Measurements from ENCODE around the gene ZNF774. TPM values are rescaled to one million over a fixed set of nuclear protein-coding genes. Genes with fewer than 3 reads are reported as not detected.
A peak's percentile ranks its signal among the peaks of the same experiment; 100 is the strongest.

ZNF774 gene
- total RNA-seq, 1 donor from 2014 or later, result 6.2 TPM

GRCh38 chr15:90354986-90355385, 2.9 kb downstream of the ZNF774 start:
- TF ChIP-seq CTCF (conservative IDR thresholded peaks at IDR 0.05), result no peak
- H3K4me3 Mint-ChIP-seq, result peak overlapping the region; percentile 27
- DNase-seq (ENCODE audit: low read depth, low spot score), result no peak
- H3K36me3 Mint-ChIP-seq (ENCODE audit: low read depth), result no peaks in the 10 kb centered on the region
- peaks cover 14% of the 10 kb centered on the region for H3K4me1 Mint-ChIP-seq
- H3K27me3 Mint-ChIP-seq (ENCODE audit: low read depth), result no peaks in the 10 kb centered on the region
- no peak overlapping the region for H3K27ac Mint-ChIP-seq (ENCODE audit: unreplicated experiment)
- H3K9me3 Mint-ChIP-seq, result no peaks in the 10 kb centered on the region

GRCh38 chr15:90358124-90359033, 6.3 kb downstream of the ZNF774 start:
- Mint-ChIP-seq H3K4me1 (peaks cover 6% of the 10 kb centered on the region), H3K27me3 (ENCODE audit: low read depth) (no peaks in the 10 kb centered on the region), H3K4me3 (no peak overlapping the region), H3K27ac (ENCODE audit: unreplicated experiment) (no peak overlapping the region), H3K9me3 (no peaks in the 10 kb centered on the region), H3K36me3 (ENCODE audit: low read depth) (no peaks in the 10 kb centered on the region)
- no peak for TF ChIP-seq CTCF (conservative IDR thresholded peaks at IDR 0.05)
- no peak for DNase-seq (ENCODE audit: low read depth, low spot score)

- DNase-seq (ENCODE audit: low read depth, low spot score), result no peak
- no peaks in the 10 kb centered on the region for H3K36me3 Mint-ChIP-seq (ENCODE audit: low read depth)
- TF ChIP-seq CTCF (conservative IDR thresholded peaks at IDR 0.05), result no peak
- no peaks in the 10 kb centered on the region for H3K27me3 Mint-ChIP-seq (ENCODE audit: low read depth)
- peaks cover 6% of the 10 kb centered on the region for H3K4me1 Mint-ChIP-seq
- no peaks in the 10 kb centered on the region for H3K9me3 Mint-ChIP-seq
- no peak overlapping the region for H3K27ac Mint-ChIP-seq (ENCODE audit: unreplicated experiment)
- no peak overlapping the region for H3K4me3 Mint-ChIP-seq
These were observed 8.7 kb downstream of the ZNF774 start for GRCh38 chr15:90360746-90361145.

GRCh38 chr15:90362936-90363212, 10.8 kb downstream of the ZNF774 start:
- Mint-ChIP-seq H3K9me3 (no peaks in the 10 kb centered on the region), H3K27ac (ENCODE audit: unreplicated experiment) (no peak overlapping the region), H3K27me3 (ENCODE audit: low read depth) (no peaks in the 10 kb centered on the region), H3K4me3 (no peak overlapping the region), H3K4me1 (peaks cover 6% of the 10 kb centered on the region), H3K36me3 (ENCODE audit: low read depth) (no peaks in the 10 kb centered on the region)
- no peak for DNase-seq (ENCODE audit: low read depth, low spot score)
- TF ChIP-seq CTCF (conservative IDR thresholded peaks at IDR 0.05), result no peak

- no peaks in the 10 kb centered on the region for H3K9me3 Mint-ChIP-seq
- no peak overlapping the region for H3K4me3 Mint-ChIP-seq
- H3K4me1 Mint-ChIP-seq, result peaks cover 6% of the 10 kb centered on the region
- no peaks in the 10 kb centered on the region for H3K27me3 Mint-ChIP-seq (ENCODE audit: low read depth)
- no peak for TF ChIP-seq CTCF (conservative IDR thresholded peaks at IDR 0.05)
- no peaks in the 10 kb centered on the region for H3K36me3 Mint-ChIP-seq (ENCODE audit: low read depth)
- H3K27ac Mint-ChIP-seq (ENCODE audit: unreplicated experiment), result no peak overlapping the region
- DNase-seq (ENCODE audit: low read depth, low spot score), result no peak
These were observed 12.2 kb downstream of the ZNF774 start for GRCh38 chr15:90364251-90364650.

All from neural crest cell (in vitro differentiated cells).